Measurements from ENCODE around the gene EFCAB3.
A peak's percentile ranks its signal among the peaks of the same experiment; 100 is the strongest.
"Not testable (repeated sequence)": the region's sequence is repeated elsewhere in the genome, so short reads cannot be mapped to it uniquely, and the experiment has no call there.

The EFCAB3 gene

DNA sequence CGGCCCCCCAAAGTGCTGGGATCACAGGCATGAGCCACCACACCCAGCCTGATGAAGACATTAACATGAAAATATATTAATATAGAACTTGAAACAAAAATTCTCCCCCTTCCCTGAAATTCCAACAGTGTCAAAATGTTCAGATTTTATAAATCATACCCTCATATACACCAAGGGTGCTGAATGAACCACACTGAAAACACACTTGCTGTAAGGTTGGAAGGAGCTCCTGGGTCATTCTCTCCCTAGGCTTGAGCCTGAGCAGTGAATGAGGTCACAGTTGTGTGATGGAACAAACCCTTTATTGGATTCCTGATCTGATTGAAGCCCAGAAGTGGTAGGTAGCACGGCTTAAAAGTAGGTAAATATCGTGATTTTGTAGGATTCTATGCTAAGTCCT lies at the start of gene EFCAB3:
EFCAB3 (plus strand) TSS at position 301 of the 400 bp plus-strand sequence. CDS start 2,427 bp downstream, outside the sequence.
- DNase-seq (ENCODE audit: low read depth), result no peak

DNA sequence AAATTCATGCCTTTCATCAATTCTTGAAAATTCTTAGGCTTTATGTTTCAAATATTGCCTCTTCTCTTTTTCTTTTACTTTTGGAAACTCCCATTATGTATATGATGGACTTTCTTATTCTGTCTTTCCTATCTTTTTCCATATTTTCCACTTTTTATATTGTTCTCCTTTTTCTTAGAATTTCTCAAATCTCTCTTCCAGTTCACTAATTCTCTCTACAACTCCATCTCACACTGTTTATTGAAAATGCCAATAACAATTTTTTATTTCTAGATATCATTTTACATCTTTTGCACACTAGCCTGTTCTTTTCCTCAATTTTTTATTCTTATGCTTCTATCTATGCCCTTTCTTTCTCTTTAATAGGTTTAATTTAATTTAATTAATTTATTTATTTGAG lies 43.8 kb upstream of the EFCAB3 start:
- DNase-seq (ENCODE audit: low read depth), result no peak

DNA sequence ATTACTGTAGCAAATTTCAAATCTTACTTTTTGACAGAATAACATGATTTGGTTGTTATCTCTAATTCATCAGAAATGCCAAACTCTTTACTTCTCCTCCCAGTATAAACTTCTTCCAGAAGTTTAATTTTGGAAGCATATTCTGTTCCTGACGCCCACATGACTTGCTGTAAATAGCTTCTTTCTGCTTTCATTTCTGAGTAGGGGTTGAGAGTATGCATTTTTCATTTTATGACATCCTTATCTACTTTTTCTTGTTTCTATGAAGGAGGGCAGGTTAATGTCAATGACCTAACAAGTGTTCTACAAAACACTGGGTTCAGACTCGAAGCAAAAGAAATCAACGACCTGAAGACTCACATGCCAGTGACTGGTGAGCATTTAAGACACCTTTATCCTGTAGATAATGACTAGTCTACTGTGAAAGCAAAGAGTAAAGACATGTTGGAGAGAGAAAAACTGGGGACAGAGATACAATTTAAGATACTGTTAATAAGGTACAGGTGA lies 36.5 kb upstream of the EFCAB3 start:
- DNase-seq (ENCODE audit: low read depth), result no peak

DNA sequence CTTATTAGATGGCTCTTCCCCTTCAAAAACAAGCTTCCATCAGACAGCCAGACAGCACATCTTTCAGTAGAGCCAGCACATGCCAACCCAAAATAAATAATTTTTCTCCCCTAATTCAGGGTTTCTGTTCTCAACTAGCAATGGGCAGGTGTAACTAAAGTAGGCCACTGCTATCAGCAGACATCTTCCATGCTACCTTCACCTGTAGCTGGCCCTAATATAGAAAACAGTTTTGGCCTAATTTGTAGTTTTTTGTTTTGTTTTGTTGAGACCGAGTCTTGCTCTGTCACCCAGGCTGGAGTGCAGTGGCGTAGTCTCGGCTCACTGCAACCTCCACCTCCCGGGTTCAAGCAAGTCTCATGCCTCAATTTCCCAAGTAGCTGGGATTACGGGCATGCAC lies 29.2 kb upstream of the EFCAB3 start:
- no peak for DNase-seq (ENCODE audit: low read depth)

DNA sequence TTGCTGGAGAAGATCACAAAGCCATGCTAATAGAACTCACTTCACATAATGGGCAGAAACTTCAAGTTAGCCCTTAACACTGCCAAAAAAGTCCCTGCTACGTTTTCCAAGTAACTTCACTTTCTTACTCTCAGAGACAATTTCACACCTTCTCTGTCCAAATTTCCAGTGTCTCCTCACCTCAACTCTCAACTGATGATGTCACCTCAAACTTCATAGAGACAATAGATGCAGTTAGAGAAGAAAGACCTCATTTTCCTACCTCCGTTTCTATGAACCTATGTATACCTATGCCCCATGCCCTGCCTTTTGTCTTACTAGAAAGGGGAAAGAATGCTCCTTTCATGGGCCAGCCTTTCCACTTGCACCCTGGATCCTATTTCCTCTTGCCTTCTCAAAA lies 14.2 kb upstream of the EFCAB3 start:
- DNase-seq (ENCODE audit: low read depth), result no peak

DNA sequence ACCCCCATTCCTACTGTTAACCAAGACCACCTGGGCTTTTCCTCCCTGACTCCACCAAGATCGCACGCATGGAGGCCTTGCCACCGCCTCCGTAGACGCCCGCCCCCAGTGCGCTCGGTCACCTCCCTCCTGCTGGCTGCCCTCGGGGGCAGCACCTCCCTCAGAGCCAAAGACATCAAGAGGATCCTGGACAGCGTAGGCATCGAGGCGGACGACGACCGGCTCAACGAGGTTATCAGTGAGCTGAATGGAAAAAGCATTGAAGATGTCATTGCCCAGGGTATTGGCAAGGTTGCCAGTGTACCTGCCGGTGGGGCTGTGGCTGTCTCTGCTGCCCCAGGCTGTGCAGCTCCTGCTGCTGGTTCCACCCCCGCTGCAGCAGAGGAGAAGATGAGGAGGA lies 1.2 kb downstream of the EFCAB3 start:
- no peak for DNase-seq (ENCODE audit: low read depth)

DNA sequence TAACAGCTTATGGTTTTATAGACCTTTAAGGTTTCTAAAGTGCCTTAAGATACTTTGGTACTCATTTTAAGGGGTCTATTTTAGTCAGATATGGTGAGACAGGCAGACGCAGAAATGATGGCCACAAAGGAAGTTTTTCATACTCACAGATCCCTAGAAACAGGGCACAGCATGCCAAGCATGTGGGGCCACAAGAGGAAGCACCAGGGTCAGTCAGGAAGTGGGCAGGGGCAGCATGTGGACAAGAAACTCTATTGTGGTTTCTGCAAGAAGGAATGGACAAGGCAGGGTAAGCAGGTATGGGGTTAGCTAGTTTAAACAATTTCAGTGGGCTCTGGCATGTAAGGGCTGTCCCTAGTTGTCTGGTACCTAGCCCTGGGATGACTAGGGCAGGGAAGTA lies 8.5 kb downstream of the EFCAB3 start:
- no peak for DNase-seq (ENCODE audit: low read depth)

DNA sequence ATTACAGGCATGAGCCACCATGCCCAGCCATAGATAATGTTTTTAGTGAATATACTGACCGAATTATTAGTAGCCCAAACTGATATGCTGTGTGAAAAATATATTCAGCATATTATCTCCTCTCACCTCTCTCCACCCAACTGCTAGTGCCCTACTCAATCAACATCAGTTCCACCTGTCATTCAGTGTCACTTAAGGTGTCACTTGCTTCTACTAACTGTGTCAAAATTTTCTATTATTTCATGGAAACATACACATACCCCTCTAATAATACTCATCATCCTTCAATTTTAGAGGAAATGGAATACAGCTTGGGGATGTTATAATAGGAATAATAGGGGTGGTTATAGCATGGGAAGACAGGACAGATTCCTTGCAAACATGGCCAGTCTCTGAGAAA lies 12.6 kb downstream of the EFCAB3 start:
- DNase-seq (ENCODE audit: low read depth), result no peak

DNA sequence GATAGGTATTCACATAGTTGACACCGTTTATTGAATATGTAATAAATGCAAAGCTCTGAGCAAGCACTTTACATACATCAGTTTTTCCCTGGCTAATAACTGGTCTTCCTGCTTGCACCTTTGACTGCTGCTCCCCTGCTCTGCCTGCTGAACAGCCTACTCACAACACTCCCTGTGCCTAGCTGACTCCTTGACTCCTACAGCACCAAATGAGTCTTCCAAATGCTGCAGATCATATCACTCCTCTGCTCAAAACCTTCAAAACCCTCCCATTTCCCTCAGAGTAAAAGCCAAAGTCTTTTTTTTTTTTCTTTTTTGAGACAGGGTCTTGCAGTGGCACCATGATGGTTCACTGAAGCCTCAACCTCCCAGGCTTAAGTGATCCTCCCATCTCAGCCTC lies 18.5 kb downstream of the EFCAB3 start:
- DNase-seq (ENCODE audit: low read depth), result no peak

DNA sequence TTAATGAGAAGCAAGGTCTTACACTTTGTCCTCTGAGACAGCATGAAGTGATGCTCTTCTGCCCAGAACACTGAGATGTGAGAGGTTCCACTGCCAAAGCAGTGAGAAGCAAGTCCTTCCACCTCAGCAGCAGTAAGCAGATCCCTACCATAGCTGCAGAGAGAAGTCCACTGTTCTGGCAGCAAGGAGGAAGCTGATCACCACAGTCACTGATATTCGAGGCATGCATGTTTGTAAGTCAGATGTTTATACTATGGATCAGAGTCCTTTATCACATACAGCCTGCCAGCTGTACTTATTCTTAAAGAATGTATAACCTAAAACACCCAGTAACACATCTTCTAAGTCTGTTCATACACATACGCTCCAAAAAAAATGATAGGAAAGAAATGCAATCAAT lies 25.1 kb downstream of the EFCAB3 start:
- no peak for DNase-seq (ENCODE audit: low read depth)

DNA sequence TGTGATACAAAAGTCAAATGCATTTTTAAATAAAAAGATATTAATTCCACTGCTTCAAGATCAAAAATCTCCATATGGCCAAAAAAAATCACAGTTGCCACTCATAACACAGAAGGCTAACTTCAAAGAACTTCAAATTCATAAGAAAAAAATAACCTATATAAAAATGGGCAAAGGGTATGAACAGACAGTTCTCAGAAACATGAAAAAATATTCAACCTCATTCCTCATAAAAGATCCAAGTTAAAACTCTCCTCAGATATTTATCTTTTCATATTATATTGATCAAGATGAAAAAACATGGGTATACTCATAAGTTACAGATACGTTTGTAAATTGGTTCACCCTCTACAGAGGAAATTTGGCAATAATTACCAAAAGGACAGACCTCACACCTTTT lies 32.7 kb downstream of the EFCAB3 start:
- DNase-seq (ENCODE audit: low read depth), result not testable (repeated sequence)

DNA sequence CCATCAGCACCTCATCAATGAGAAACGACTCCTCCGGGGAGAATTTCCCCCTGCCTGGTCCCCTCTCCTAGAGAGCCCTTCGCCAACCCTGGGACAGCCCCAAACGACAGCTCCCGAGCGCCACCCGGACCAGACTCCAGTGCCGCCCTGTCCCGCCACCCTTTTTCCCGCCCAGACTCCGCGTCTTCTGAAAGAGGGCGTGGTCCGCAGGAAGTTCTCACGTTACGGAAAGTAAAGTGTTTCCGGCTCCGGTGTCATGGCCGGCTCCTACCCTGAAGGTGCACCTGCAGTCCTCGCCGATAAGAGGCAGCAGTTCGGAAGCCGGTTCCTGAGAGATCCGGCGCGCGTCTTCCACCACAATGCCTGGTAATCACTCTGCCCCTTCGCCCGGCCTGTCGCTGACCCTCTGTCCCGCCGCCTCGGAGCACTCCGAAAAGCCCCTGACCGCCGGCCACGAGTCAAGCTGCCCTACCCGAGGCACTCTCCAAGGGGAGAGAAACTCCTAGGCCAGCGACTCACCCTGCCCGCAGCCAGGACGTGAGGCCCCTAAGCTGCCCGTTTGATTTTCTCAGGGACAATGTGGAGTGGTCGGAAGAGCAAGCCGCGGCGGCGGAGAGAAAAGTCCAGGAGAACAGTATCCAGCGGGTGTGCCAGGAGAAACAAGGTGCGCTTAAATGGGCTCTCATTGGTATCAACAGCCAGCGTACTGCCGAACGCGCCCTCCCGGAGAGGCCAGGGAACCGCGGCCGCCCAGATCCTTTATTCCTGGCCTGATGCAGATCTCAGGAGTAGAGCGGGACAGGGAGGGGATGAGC lies 43.5 kb downstream of the EFCAB3 start, which contains the start of gene METTL2A:
METTL2A (plus strand) TSS at position 251 of the 815 bp plus-strand sequence; CDS start at position 257, 6 bp downstream.
- DNase-seq (ENCODE audit: low read depth), result peak; percentile 73

DNA sequence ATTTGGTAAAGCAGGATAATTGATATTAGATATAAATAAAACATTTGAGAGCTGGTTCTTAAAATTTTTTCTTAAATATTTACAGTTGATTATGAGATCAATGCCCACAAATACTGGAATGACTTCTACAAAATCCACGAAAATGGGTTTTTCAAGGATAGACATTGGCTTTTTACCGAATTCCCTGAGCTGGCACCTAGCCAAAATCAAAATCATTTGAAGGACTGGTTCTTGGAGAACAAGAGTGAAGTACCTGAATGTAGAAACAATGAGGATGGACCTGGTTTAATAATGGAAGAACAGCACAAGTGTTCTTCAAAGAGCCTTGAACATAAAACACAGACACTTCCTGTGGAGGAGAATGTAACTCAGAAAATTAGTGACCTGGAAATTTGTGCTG lies 45.9 kb downstream of the EFCAB3 start:
- not testable (repeated sequence) for DNase-seq (ENCODE audit: low read depth)

DNA sequence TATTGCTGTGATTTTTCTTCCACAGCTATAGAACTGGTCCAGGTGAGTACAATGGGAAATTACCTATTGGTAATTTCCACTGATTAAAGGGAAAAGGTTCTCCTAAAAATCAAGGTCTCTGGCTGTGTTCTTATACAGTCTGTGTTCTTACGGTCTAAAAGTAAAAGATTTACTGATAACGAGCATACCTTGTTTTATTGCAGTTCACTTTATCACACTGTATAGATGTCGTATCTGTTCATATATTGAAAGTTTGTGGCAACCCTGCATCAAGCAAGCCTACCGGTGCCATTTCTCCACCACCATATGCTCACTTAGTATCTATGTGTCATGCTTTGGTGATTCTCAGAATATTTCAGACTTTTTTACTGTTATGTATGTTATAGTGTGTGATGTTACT lies 54.9 kb downstream of the EFCAB3 start:
- DNase-seq (ENCODE audit: low read depth), result not testable (repeated sequence)

DNA sequence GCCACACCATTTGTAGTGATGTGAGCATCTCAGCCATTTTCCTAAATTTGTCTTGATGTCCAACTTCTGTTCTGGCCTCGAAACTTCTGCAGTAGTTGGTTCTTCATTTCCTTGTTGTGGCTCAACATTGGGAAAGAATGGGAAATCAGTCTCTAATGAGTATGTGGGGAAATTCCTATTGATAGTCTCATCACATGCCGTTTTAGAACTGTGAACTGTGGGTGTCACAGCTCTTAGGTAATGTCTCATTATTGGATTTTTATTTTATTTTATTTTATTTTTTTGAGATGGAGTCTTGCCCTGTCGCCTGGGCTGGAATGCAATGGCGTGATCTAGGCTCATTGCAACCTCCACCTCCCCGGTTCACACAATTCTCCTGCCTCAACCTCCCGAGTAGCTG lies 60.8 kb downstream of the EFCAB3 start:
- DNase-seq (ENCODE audit: low read depth), result not testable (repeated sequence)

DNA sequence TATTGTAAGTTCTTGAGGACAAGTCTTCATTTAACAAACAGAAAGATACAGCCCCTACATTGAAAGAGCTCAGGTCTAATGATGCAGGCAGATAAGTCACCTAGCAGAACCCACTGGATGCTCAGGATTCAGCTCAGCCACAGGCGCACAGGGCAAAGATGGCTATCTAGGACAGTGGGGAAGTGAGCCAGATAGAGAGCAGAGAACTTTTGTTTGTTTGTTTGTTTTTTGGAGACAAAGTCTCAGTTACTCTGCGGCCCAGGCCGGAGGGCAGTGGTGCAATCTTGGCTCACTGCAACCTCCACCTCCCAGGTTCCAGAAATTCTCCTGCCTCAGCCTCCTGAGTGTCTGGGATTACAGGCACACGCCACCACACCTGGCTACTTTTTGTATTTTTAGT lies 63.7 kb downstream of the EFCAB3 start:
- DNase-seq (ENCODE audit: low read depth), result no peak

DNA sequence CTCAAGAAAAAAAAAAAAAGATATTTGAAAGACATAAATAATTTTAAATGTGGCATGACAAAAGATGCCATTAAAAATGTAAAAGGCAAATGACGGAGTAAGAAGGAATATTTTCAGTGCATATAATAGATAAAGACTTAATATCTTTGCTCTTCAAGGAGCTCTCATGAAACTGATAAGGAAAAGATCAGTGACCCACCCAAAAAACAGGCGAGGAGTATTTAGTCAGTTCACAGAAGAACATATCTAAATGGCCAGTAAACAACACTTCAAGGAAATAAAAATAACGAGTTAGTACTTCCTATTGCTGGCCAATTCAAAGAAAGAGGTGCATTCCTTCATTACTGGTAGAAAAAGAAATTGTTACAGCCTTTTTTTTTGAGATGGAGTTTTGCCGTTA lies 65.4 kb downstream of the EFCAB3 start:
- DNase-seq (ENCODE audit: low read depth), result not testable (repeated sequence)

DNA sequence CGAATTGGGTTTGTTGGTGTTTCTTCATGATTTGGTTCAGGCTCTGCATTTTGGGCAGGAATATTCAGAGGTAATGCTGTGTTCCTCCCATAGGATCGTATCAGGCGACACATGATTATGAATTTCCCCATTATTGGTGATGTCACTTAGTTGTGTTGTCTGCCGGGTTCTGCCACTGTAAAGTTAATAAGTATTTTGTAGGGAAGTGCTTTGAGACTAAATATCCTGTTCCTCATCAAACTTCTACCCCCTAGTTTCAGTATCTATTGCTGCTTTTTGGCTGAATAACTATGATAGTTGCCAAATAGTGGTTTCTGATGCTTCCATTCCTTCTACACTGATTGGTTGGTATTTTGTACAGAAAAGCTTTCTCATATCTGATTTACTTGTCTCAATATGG lies 71.8 kb downstream of the EFCAB3 start:
- not testable (repeated sequence) for DNase-seq (ENCODE audit: low read depth)

DNA sequence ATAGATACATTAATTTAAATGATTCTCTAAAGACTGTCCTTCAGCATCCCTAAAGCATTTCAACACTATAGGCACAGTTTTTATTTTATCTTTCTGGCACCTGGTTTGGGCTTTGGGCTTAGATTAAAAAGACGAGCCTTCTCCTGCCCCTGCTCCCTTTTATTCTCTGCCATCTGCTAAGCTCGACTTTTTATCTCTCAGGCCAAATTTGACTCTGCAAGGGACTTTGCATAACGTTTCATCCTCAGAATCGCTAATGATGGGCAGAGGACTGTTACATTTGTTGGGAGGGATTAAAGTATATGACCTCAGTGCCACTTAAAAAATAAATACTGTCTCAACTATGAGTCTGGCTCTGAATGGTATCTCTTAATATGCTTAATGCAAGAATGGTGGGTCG lies 72.7 kb downstream of the EFCAB3 start:
- DNase-seq (ENCODE audit: low read depth), result not testable (repeated sequence)

DNA sequence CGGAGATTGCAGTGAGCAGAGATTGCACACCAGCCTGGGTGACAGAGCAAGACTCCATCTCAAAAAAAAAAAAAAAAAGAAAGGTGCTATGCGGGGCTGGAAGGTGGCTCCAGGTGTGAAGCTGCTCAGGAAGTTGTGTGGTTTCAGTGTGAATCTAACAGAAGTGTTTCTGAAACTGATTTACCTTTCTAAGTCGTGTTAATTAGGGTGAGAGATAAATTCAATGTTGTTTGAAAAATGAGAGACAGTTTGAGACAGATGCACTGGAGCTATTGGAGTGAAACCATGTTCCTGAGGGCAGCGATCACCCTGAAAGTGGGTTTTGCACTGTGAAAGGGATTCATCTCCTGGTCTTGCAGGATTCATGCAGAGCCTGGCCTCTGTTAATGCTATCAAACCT lies 73.3 kb downstream of the EFCAB3 start:
- DNase-seq (ENCODE audit: low read depth), result not testable (repeated sequence)

DNA sequence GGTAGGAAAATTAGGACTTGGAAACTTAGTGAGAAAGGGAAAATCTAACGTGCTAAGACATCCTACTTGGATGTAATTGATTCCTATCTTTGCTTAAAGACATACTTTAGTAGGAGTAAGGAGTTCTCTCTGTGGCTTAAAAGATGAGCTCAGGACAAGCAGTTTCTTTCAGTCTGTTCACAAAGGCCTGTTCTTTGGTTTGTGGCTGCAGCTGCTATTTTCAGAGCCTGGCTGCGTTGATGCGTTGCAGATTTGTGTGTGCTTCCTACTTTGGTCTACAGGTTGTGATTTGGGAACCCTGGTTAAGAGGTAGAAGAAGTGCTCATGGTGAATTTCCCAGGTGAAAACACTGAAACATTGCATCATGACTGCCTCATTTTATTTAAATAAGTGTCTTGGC lies 73.8 kb downstream of the EFCAB3 start:
- not testable (repeated sequence) for DNase-seq (ENCODE audit: low read depth)

DNA sequence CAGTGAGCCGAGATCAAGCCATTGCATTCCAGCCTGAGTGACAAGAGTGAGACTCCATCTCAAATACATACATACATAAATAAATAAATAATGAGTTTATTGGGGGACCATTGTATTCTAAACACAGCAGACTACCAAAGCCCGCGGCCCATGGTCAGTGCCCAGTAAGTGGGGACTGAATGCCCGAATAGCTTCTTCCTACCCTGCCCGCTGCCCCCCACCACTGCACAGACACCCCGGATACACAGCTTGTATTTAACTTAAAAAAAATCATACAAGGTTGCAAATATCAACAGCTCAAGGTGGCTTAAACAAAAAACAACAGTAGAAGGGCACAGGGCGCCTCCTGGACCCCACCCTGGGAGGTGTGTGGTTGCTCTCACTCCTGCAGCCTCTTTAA lies 75.7 kb downstream of the EFCAB3 start:
- DNase-seq (ENCODE audit: low read depth), result no peak

DNA sequence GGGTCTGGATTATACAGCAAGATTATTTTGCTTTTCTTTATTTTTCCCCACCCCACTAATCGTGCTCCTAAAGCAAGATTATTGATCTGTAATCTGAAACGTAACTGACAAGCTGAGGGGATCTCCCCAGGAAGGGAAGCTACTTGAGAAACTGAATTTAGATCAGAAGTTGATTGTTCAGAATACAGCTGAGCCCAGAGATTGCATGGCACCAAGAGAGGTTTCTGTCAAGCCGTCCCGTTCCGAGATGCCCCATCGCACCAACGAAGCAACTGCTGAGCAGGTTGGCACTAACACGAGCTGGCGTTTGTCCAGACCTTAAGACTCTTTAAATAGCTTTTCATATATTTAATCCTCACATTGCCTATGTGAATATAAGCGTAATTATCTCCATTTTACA lies 78.1 kb downstream of the EFCAB3 start:
- not testable (repeated sequence) for DNase-seq (ENCODE audit: low read depth)

DNA sequence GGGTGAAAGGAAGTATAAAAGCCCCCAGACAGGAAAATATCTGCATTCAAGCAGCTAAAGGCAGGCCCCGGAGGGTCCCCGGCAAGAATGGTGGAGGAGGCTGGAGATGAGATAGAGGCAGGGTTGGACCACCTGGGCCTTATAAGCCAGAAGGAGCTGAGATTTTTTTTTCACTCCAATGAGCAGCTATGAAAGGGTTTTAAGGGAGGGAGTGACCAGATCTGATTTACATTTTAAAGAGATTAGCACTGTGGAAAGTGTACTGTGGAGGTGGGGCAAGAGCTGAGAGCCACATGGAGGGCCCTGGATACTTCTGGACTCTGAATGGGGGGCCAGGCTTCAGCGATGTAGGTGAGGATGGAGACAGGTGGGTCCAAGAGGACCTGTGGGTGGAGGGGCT lies 84.1 kb downstream of the EFCAB3 start:
- not testable (repeated sequence) for DNase-seq (ENCODE audit: low read depth)
